Neuron (in vitro differentiated cells): ENCODE results near the gene HEMGN.
"Not testable (repeated sequence)": the region's sequence is repeated elsewhere in the genome, so short reads cannot be mapped to it uniquely, and the experiment has no call there.

ENCODE experiments used
- H2AFZ ChIP-seq: one replicate; pipeline ENCODE4 v1.6.1; 2013; ENCODE audit warnings: low read depth, mild to moderate bottlenecking, inconsistent platforms, low read length, moderate library complexity
- H3K27me3 ChIP-seq: one replicate; pipeline ENCODE4 v1.6.1; 2013; ENCODE audit warnings: low read length; ENCODE audit not compliant: insufficient read depth
- H3K36me3 ChIP-seq: one replicate; pipeline ENCODE4 v1.6.1; 2013; ENCODE audit warnings: low read length; ENCODE audit not compliant: insufficient read depth
- H3K4me1 ChIP-seq: one replicate; pipeline ENCODE4 v1.6.1; 2013; ENCODE audit warnings: low read length; ENCODE audit not compliant: insufficient read depth
- H3K4me3 ChIP-seq: 2 replicates; pipeline ENCODE4 v1.5.1; 2013; ENCODE audit warnings: mild to moderate bottlenecking, low read length, moderate library complexity
- H3K9me3 ChIP-seq: one replicate; pipeline ENCODE4 v1.6.1; 2013; ENCODE audit warnings: low read length

HEMGN gene

GRCh38 chr9:97958812-97959511 is 21.0 kb upstream of the HEMGN start:
- H2AFZ ChIP-seq = no peak overlapping the region
- no peaks in the 10 kb centered on the region for H3K36me3 ChIP-seq
- H3K9me3 ChIP-seq = no peaks in the 10 kb centered on the region
- no peak overlapping the region for H3K4me3 ChIP-seq
- no peaks in the 10 kb centered on the region for H3K4me1 ChIP-seq
- peaks cover 18% of the 10 kb centered on the region for H3K27me3 ChIP-seq

GRCh38 chr9:97956331-97956730 is 18.4 kb upstream of the HEMGN start:
- H3K9me3 ChIP-seq = no peaks in the 10 kb centered on the region
- H3K4me1 ChIP-seq = no peaks in the 10 kb centered on the region
- H2AFZ ChIP-seq = no peak overlapping the region
- no peaks in the 10 kb centered on the region for H3K36me3 ChIP-seq
- peaks cover 9% of the 10 kb centered on the region for H3K27me3 ChIP-seq
- no peak overlapping the region for H3K4me3 ChIP-seq

GRCh38 chr9:97954550-97954989 is 16.6 kb upstream of the HEMGN start:
- no peak overlapping the region for H2AFZ ChIP-seq
- peaks cover 5% of the 10 kb centered on the region for H3K27me3 ChIP-seq
- H3K36me3 ChIP-seq = no peaks in the 10 kb centered on the region
- H3K4me1 ChIP-seq = no peaks in the 10 kb centered on the region
- peaks cover 4% of the 10 kb centered on the region for H3K9me3 ChIP-seq
- H3K4me3 ChIP-seq = no peak overlapping the region

GRCh38 chr9:97950873-97951272 is 12.9 kb upstream of the HEMGN start:
- not testable (repeated sequence) for H3K9me3 ChIP-seq, H3K4me1 ChIP-seq, H2AFZ ChIP-seq, H3K27me3 ChIP-seq, H3K36me3 ChIP-seq, H3K4me3 ChIP-seq

- H3K4me3 ChIP-seq, H3K9me3 ChIP-seq, H3K4me1 ChIP-seq, H3K36me3 ChIP-seq, H2AFZ ChIP-seq: not testable (repeated sequence)
- peaks cover 21% of the 10 kb centered on the region for H3K27me3 ChIP-seq
Measured at GRCh38 chr9:97947094-97947493, 9.1 kb upstream of the HEMGN start.

- H3K4me3 ChIP-seq, H3K4me1 ChIP-seq, H3K36me3 ChIP-seq, H2AFZ ChIP-seq, H3K9me3 ChIP-seq: not testable (repeated sequence)
- H3K27me3 ChIP-seq = peaks cover 25% of the 10 kb centered on the region
Measured at GRCh38 chr9:97945470-97945869, 7.5 kb upstream of the HEMGN start.

- peaks cover 31% of the 10 kb centered on the region for H3K27me3 ChIP-seq
- no peaks in the 10 kb centered on the region for H3K4me1 ChIP-seq
- H3K36me3 ChIP-seq = no peaks in the 10 kb centered on the region
- H2AFZ ChIP-seq = no peak overlapping the region
- H3K4me3 ChIP-seq = no peak overlapping the region
- no peaks in the 10 kb centered on the region for H3K9me3 ChIP-seq
Measured at GRCh38 chr9:97944612-97945011, 6.6 kb upstream of the HEMGN start.

- H3K27me3 ChIP-seq = peaks cover 36% of the 10 kb centered on the region
- no peak overlapping the region for H3K4me3 ChIP-seq
- H2AFZ ChIP-seq = no peak overlapping the region
- no peaks in the 10 kb centered on the region for H3K36me3 ChIP-seq
- no peaks in the 10 kb centered on the region for H3K4me1 ChIP-seq
- no peaks in the 10 kb centered on the region for H3K9me3 ChIP-seq
Measured at GRCh38 chr9:97943308-97943855, 5.4 kb upstream of the HEMGN start.

GRCh38 chr9:97941323-97941722 is 3.4 kb upstream of the HEMGN start:
- no peaks in the 10 kb centered on the region for H3K4me1 ChIP-seq
- no peak overlapping the region for H3K4me3 ChIP-seq
- H3K36me3 ChIP-seq = no peaks in the 10 kb centered on the region
- no peak overlapping the region for H2AFZ ChIP-seq
- peaks cover 46% of the 10 kb centered on the region for H3K27me3 ChIP-seq
- H3K9me3 ChIP-seq = no peaks in the 10 kb centered on the region

GRCh38 chr9:97940741-97941140 is 2.8 kb upstream of the HEMGN start:
- Histone ChIP-seq H3K9me3 (no peaks in the 10 kb centered on the region), H3K4me1 (no peaks in the 10 kb centered on the region), H3K27me3 (peaks cover 51% of the 10 kb centered on the region), H3K36me3 (no peaks in the 10 kb centered on the region), H3K4me3 (no peak overlapping the region), H2AFZ (no peak overlapping the region)

GRCh38 chr9:97940233-97940632 is 2.3 kb upstream of the HEMGN start:
- Histone ChIP-seq H3K4me1 (no peaks in the 10 kb centered on the region), H3K36me3 (no peaks in the 10 kb centered on the region), H3K9me3 (no peaks in the 10 kb centered on the region), H3K4me3 (no peak overlapping the region), H2AFZ (no peak overlapping the region), H3K27me3 (peaks cover 56% of the 10 kb centered on the region)

GRCh38 chr9:97936998-97937397 is 974 bp downstream of the HEMGN start:
- peaks cover 51% of the 10 kb centered on the region for H3K27me3 ChIP-seq
- H2AFZ ChIP-seq = no peak overlapping the region
- H3K4me3 ChIP-seq = no peak overlapping the region
- H3K36me3 ChIP-seq = no peaks in the 10 kb centered on the region
- H3K4me1 ChIP-seq = no peaks in the 10 kb centered on the region
- H3K9me3 ChIP-seq = no peaks in the 10 kb centered on the region

GRCh38 chr9:97935276-97935675 is 2.7 kb downstream of the HEMGN start:
- Histone ChIP-seq H3K4me3 (no peak overlapping the region), H3K4me1 (no peaks in the 10 kb centered on the region), H3K36me3 (no peaks in the 10 kb centered on the region), H3K9me3 (no peaks in the 10 kb centered on the region), H2AFZ (no peak overlapping the region), H3K27me3 (peaks cover 62% of the 10 kb centered on the region)
